Mesenteric fat pad (tissue), 1 donor: ENCODE results near the gene TJP3. TPM values are rescaled to one million over a fixed set of nuclear protein-coding genes. Genes with fewer than 3 reads are reported as not detected.

Experiments used
- DNase-seq: peaks from one replicate; pipeline ENCODE4 v3.0.0-alpha.2; 2020; ENCODE audit warnings: low spot score
- total RNA-seq: library from RNA; stranded (reverse); fragmentation: NEBNext Ultra II Directional; extraction: Animal tissue kit (Norgen Biotek cat#: 25700); gene quantifications from one replicate; pipeline ENCODE4 v1.2.1, GENCODE V29; 2021
- donor health status: DM: yes; HTN: yes; CAD: no.

The TJP3 gene
- total RNA-seq, 1 donor from 2014 or later: 0.39 TPM

DNA sequence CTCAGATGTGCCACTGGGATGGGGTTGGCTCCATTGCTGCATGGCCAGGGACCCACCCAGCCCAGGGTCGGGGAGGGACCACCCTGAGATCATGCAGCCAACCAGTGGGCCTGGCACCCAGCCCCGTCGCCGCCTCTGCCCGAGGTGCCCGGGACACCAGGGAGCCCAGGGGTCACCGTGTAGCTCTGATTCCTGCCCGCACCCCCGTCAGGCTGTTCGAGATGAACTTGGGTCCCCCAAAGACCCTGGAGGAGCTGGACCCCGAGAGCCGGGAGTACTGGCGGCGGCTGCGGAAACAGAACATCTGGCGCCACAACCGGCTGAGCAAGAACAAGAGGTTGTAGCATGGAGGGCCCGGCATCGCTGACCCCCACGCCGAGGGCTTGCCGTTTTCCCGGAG is 58.9 kb downstream of the TJP3 start:
- no peak for DNase-seq

DNA sequence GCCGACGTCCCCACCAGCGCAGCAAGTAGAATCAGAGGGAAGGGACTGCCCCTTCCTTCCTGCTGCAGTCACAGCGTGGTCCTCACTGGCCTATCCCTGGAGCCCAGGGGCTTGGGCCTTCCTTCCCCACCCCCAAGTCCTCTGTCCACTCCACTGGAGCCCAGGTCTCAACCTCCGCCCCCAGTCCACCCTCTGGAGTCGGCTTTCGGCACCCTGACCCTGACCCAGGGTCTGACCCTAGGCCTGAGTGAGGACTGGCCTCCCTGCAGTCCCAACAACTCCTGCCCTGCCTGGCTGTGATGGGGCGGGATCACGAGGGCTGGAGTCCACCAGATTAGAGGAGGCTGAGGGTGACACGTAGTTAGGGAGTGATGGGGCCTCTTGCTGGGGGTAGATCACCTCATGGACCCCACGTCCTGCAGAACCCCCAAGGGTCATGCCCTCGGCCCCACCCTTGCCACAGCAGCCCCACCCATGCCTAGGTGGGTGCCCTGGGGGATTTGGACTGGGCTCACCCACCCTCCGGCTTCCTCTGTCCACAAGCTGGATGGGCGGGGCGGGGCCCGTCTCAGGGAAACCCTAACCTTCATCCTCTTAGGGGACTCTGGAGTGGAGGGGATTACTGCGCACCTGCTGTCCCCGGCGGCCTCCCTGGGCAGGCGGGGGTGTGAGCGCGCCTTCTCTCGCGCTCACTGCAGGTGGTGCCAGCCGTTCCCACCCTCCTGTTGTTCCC is 60.0 kb downstream of the TJP3 start:
- no peak for DNase-seq

GRCh38 chr19:3768748-3769099 is 60.5 kb downstream of the TJP3 start:
- DNase-seq: no peak

DNA sequence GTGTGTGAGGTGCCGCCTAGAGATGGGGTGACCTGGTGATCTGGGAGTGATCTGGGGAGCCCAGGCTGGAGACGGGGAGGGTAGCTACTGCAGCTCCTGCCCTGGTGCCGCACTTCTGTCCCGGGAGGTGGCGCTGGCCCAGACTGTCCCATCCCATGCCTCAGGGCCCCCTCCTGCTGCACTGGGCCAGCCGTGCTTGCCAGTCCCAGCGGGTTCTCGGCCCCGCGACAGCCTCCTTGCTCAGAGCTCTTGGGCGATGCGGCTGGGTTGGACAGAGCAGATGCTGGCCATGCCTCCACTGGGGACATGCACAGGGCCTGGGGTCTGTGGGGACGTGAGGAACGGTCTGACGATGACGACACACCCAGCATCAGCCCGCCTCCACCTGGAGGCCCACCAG is 61.3 kb downstream of the TJP3 start:
- no peak for DNase-seq

DNA sequence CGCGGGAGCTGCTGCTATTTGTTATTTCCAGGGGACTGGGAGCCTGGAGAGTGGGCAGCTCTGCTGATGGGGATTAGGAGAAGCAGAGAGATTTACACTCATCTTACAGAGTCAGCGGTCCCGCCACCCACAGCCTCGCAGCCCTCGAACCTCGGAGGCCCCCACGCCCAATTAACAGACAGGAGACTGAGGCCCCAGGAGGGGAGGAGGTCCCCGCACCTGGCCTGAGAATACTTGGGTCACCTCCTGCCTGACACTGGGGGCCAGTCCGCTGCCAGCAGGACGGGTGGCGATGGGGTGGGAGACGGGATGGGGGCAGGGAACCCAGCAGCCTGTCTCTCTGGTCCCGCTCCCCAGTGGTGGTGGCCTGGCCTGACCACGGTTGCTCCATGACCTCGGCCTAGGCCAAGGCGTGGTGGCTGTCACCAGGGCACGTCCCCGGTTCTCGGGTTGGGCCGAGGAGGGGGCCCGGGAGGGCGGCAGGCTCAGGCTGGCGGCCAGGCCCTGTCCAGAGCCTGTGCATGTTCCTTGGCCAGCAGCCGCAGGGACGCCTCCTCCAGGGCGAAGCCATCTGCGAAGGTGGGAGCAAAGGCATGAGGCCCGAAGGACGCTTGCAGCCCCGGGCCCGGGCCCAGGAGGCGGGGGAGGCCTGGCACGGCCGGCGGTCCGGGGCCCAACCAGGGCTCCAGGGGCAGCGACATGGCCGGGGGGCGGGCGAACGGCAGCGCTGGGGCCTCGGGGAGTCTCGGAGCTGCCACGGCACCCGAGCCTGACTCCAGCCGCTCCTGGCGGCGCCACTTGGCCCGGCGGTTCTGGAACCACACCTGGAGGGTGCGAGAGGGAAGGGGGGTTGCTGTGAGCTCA is 62.2 kb downstream of the TJP3 start:
- DNase-seq: no peak

GRCh38 chr19:3771000-3771905 is 63.1 kb downstream of the TJP3 start:
- DNase-seq: no peak

DNA sequence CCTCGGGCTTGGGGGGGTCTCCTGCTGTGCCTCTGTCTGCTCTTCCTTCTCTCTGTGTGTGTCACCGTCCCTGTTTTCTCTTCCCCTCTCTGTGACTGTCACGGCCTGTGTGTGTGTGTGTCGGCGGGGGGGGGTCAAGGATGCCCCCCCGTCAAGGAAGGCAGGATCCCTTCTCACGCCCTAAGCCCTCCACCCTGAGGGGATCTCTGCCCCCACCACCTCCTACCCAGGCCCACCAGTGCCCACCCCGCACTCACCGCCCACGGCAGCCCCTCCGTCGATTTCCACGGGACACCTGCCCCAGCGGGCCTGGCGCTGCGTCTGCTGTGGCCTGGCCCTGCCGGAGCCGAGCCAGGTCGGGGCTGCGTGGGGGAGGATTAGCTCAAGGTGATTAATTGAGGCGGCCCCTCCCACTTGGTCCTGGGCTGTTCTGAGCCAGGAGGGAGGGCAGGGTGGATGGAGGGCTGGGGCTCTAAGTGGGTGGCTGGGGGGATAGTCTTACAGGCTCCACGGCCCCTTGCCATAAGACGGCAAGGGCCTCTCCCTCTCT is 63.8 kb downstream of the TJP3 start, which contains the start of gene RAX2:
Gene RAX2, minus strand, starts transcription at position 323 of the 550 bp plus-strand sequence. CDS start 486 bp downstream, outside the sequence.
- DNase-seq: no peak

DNA sequence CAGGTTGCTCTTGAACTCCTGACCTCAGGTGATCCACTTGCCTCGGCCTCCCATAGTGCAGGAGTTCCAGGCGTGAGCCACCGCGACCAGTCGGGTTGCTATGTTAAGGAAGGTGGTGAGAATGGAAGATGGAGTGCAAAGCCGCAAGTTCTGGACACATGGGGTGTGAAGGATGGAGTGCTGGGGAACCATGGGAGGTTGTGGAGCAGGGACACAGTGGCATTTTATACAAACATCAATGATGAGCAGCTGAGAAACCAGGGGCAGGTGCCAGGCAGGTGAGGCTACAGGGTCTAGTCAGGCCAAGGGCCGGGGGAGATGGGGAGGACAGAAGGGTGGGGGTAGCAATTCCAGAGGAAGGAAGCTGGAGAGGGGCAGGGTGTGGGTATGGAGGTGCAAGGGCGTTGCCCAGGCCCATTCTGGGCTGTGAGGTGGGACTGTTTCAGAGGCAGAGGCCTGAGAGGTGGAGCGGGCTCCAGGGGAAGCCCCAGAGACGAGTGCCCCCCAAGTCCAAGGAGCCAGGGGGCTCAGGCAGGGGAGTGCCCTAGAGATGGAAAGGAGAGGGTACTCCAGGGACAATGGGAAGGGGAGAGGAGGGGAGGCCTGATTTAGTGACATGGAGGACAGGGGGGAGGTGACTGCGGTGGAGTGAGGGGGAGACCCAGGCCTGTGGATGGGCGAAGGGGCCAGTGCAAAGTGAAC is 65.8 kb downstream of the TJP3 start:
- DNase-seq: no peak

DNA sequence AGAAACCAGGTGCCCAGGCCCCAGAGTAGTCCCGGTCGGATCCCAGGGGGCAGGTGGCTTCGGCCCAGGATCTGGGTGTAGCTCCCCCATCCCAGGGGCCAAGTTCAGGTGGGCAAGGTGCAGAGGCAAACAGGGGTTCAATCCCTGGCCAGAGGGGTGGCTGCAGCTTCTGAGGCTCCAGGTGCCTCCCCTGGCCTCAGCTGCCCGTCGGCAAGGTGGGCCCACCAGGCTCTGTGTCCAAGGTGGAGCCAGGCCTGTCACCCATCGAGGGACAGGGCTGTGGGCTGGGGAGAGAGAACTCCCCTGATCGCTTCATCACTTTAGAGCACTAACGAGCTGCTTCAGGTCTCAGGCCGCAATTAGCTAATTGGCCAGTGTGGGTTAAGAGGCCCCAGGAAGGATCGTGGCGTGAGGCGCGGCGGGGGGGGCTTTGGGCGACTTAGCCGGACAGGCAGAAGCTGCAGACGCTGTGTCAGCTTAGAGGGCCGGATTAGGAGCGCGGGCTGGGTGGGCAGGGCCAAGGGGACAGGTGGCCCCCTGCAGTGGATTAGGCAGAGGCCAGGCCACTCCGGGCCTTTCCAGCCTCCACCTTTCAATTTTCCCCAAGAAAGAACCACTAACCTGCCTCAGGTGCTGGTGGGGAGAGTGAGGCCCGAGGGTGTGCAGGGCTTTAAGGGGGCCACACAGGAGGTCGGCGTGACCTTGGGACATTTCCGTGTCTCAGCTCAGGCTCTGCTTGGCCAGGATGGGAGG is 66.6 kb downstream of the TJP3 start:
- DNase-seq: no peak

- no peak for DNase-seq
Observed at GRCh38 chr19:3775374-3775711, 67.2 kb downstream of the TJP3 start.

GRCh38 chr19:3775831-3776230 is 67.6 kb downstream of the TJP3 start:
- no peak for DNase-seq

DNA sequence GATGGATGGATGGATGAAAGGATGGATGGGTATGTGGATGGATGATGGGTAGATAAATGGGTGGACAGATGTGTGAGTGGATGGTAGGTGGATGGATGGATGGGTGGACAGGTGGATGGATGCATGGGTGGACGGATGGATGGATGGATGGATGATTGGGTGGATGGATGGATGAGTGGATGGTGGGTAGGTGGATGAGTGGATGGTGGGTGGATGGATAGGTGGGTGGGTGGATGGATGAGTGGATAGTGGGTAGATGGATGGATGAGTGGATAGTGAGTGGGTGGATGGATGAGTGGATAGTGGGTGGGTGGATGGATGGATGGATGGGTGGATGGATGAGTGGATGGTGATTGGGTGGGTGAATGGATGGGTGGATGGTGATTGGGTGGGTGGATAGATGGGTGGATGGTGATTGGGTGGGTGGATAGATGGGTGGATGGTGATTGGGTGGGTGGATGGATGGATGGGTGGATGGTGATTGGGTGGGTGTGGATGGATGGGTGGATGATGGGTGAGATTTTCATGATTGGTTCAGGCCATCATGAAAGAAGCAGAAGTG is 68.4 kb downstream of the TJP3 start:
- DNase-seq: no peak

DNA sequence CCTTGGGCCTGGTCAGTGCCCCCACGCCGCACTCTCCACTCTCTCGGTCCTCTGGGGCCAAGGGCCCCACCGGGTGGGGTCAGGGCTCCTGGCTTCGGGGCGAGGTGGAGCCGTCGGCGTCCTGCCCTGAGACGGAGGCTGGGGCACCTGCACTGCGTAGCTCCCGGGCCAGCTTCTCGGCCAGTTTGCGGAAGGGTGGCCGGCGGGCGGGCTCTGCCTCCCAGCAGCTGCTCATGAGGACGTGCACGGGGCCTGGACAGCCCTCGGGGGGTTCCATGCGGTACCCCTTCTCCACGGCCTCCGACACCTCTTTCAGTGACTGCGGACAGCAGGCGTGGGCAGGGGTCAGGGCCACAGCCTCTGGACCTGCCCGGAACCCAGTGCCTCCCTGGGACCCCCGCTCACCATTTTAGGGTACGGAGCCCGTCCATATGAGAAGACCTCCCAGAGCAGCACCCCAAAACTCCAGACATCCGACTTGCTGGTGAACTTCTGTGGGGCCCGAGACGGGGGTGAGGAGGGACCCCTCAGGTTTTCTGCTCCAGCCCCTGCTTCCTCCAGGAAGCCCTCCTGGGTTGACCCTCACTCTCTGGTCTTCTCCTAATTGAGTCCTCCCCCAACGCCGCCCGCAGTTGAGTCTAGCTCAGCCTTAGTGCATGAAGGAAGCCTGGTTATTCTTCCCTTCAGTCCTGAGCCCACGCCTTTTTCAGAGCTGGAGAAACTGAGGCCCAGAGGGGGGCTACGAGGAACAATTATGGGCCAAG is 70.1 kb downstream of the TJP3 start:
- no peak for DNase-seq

DNA sequence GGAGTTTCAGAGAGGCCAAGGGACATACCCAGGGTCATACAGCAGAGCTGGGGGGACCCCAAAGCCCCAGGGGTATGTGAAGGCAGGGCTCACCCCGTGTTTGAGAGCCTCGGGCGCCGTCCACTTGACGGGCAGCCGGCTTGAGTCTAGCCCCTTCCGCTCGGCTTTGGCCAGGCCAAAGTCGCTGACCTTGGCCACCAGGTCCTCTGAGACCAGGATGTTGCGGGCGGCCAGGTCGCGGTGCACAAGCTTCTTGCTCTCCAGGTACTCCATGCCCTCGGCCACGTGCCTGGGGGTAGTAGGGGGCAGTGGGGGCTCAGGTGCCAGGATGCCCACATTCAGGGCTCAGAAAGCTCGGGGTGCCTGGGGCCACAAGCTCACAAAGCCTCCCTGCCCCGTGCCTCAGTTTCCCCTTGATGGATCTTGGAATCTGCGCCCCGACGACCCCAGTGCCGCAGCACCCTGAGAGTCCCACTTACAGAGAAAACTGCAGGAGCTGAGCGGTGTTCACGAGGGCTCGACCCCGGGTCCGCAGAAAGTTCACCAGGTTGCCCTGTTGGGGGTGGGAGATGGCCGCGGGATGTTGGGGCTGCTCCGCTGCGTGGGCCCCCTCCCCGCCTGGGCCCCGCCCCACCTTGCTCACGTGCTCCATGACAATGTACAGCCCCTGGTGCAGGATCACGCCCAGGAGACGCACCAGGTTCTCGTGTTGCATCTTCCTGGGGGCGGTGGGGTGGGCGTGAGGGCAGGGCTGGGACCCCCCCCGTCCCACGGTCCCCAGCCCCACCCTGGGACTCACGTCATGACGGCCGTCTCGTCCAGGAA is 70.9 kb downstream of the TJP3 start:
- DNase-seq: no peak

GRCh38 chr19:3780786-3781304 is 72.7 kb downstream of the TJP3 start:
- DNase-seq: no peak

- DNase-seq: no peak
Observed at GRCh38 chr19:3781603-3782002, 73.4 kb downstream of the TJP3 start.

DNA sequence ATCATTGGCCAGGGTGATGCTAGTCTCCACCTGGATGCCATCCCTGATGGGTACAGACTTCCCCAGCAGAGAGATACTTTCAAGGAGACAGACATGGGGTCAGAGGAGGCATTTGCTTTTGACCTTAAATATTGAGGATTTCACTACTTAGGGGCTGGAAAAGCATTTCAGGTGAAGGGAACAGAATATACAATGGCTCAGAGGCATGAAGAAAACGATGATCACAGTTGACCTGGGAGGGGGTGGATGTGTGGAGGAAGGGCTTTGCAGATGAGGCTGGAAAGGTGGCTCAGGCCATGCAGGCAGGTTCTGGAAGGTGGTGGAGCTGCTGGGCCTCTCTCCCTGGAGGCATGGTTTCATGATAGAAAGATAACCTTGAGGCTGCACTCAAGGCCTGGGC is 74.1 kb downstream of the TJP3 start:
- DNase-seq: no peak

DNA sequence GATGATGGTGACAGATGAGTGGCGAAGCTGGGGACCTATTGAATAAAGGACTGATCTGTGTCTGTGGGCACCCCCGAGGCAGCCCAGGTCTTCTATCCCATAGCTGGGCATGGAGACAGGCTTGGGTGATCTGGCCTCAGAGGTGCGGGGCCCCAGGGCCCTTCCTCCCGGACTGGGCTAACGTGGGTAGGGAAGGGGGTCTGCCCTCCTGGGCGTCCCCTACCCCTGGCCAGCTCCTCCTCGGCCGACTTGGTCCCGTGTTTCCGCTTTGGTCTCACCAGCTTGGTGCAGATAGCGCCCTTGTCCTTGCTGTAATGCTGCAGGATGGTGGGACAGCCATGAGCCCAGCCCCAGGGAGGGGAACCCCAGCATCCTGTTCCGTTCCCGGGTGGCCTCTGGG is 74.7 kb downstream of the TJP3 start:
- no peak for DNase-seq
